Right lobe of liver (tissue), 6 donors: Measurements from ENCODE around the gene C12orf42. TPM values are rescaled to one million over a fixed set of nuclear protein-coding genes. Genes with fewer than 3 reads are reported as not detected.

Experiments used
- ATAC-seq, 4 donors: fragments of 200-7000 bp; cut with Tn5 transposase; one replicate each; pipeline ENCODE4 v1.9.1; 2020; ENCODE audit warnings: mild to moderate bottlenecking in 4 of 4, moderate library complexity in 4 of 4
- DNase-seq, 3 donors: peaks; one replicate each; pipeline ENCODE4 v3.0.0-alpha.2; 2020
- H3K27ac ChIP-seq, 3 donors: fragments of 200-600 bp; one replicate each; pipeline ENCODE4 v1.8.0; 2022
- H3K27me3 ChIP-seq, 2 donors: fragments of 200-600 bp; one replicate each; pipeline ENCODE4 v1.8.0; 2022
- H3K36me3 ChIP-seq, 4 donors: fragments of 200-600 bp; sonication (generic) in 1 of 4; one replicate each; pipeline versions ENCODE4 v1.5.1 to v1.8.0; 2017 to 2022; ENCODE audit warnings: control low read depth in 1 of 4
- H3K4me1 ChIP-seq, 4 donors: fragments of 200-600 bp; sonication (generic) in 1 of 4; one replicate each; pipeline versions ENCODE4 v1.5.1 to v1.8.0; 2017 to 2022; ENCODE audit warnings: control low read depth in 1 of 4
- H3K4me3 ChIP-seq, 3 donors: fragments of 200-600 bp; one replicate each; pipeline ENCODE4 v1.8.0; 2022
- H3K9me3 ChIP-seq, 4 donors: fragments of 200-600 bp; sonication (generic) in 1 of 4; one replicate each; pipeline versions ENCODE4 v1.5.1 to v1.8.0; 2017 to 2022; ENCODE audit warnings: control low read depth in 1 of 4
- POLR2A ChIP-seq: fragments of 450-650 bp; IDR thresholded peaks from one replicate; pipeline ENCODE4 v1.6.1; 2017; ENCODE audit warnings: antibody characterized with exemption, mild to moderate bottlenecking
- WGBS: methylation state at CpG from one replicate; pipeline ENCODE4 v1.1.6; 2018; ENCODE audit warnings: low coverage, low lambda C conversion rate; ENCODE audit not compliant: insufficient coverage; ENCODE audit errors: missing lambda C conversion rate; 5-methylcytosine and 5-hydroxymethylcytosine counted together
- intact Hi-C, 2 donors: fragments of 100-400 bp; cut with DNase I; formaldehyde crosslinking; loops; one replicate each; pipeline versions ENCODE4 v1.11.2 to v1.14.1; 2022
- total RNA-seq, 6 experiments: library from RNA; depleted of rRNA in 2 of 6; stranded (reverse); fragments of >200 nt in 2 of 6; fragmentation: NEBNext Ultra II Directional in 3 of 6; extraction: Animal tissue kit (Norgen Biotek cat#: 25700) in 3 of 6; gene quantifications; one replicate each; pipeline versions ENCODE4 v1.1.0 to v1.2.4, GENCODE V29; 2016 to 2023
- TF ChIP-seq, protein P1 (sequence below), 4 donors: fragments of 200-600 bp in 3 of 4; fragments of 450-650 bp in 1 of 4; IDR thresholded peaks; one replicate each; pipeline versions ENCODE4 v1.5.1 to v1.8.0; 2016 to 2022; ENCODE audit warnings: antibody characterized with exemption in 4 of 4, mild to moderate bottlenecking in 2 of 4
- donor health status: DM: no; HTN: yes; CAD: no.
- donor health status: DM: no; HTN: no; CAD: no.
- donor health status: DM: no; HTN: no; CAD: no.
- donor health status: DM: no; HTN: yes; CAD: no.
- donor health status: DM: no; HTN: yes; CAD: no.

C12orf42 gene
- total RNA-seq, 6 experiments from 2014 or later, result not detected

GRCh38 chr12:103456006-103456405 lies 39.8 kb downstream of the C12orf42 start:
- TF ChIP-seq, protein P1, sequence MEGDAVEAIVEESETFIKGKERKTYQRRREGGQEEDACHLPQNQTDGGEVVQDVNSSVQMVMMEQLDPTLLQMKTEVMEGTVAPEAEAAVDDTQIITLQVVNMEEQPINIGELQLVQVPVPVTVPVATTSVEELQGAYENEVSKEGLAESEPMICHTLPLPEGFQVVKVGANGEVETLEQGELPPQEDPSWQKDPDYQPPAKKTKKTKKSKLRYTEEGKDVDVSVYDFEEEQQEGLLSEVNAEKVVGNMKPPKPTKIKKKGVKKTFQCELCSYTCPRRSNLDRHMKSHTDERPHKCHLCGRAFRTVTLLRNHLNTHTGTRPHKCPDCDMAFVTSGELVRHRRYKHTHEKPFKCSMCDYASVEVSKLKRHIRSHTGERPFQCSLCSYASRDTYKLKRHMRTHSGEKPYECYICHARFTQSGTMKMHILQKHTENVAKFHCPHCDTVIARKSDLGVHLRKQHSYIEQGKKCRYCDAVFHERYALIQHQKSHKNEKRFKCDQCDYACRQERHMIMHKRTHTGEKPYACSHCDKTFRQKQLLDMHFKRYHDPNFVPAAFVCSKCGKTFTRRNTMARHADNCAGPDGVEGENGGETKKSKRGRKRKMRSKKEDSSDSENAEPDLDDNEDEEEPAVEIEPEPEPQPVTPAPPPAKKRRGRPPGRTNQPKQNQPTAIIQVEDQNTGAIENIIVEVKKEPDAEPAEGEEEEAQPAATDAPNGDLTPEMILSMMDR (IDR thresholded peaks at IDR 0.05), result no peak
- TF ChIP-seq POLR2A, result no peak
- ATAC-seq (no peak), DNase-seq (no peak)
- Histone ChIP-seq H3K36me3 (no peaks in the 10 kb centered on the region), H3K4me3 (no peak overlapping the region), H3K27me3 (no peaks in the 10 kb centered on the region), H3K27ac (no peak overlapping the region), H3K9me3 (no peaks in the 10 kb centered on the region), H3K4me1 (no peaks in the 10 kb centered on the region)
- WGBS, result 51% methylated on average over 2 of the region's 2 CpGs
- intact Hi-C loops, result no loop called here

DNA sequence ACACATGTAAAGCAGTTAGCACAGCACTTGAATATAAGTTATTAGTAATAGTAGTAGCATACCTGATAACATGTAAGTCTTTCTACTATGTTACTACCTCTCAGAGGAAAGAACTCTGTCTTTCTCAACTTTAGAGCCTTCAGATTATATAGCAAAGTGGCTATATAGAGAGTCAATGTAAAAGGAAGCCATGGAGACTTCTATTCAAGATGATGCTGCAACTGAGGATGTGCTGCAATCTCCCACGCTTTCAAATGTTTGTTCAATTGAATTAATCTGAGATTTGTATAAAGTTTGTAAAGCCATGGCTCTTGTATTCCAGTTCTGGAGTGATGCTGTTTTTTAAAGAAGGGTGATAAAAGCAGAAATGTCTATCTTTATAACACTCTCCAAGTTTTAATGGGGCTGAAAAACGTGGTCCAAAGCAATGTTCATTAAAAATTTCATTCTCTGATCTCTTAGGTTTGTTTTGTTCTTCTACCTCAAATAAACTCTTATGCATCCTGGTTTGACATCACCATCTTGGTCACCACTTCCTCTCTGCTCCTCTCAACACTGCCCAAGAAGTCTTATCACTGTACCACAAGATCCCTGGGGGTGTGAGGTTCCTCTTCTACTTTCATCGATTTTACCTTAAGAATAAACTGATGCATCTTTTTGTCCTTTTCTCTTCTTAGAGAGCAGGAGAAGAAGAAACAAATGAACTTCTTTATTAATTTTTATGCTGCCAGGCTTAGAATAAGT lies 40.6 kb downstream of the C12orf42 start:
- 35% methylated on average over 3 of the region's 3 CpGs for WGBS
- no peaks in the 10 kb centered on the region for H3K9me3 ChIP-seq
- no peak for ATAC-seq

GRCh38 chr12:103444983-103445382 lies 50.8 kb downstream of the C12orf42 start:
- intact Hi-C loops, result no loop called here
- 44% methylated on average over 4 of the region's 4 CpGs for WGBS
- DNase-seq (no peak), ATAC-seq (no peak)
- TF ChIP-seq, protein P1 (IDR thresholded peaks at IDR 0.05), result no peak
- TF ChIP-seq POLR2A, result no peak
- Histone ChIP-seq H3K4me1 (no peaks in the 10 kb centered on the region), H3K36me3 (no peaks in the 10 kb centered on the region), H3K4me3 (no peak overlapping the region), H3K27ac (no peak overlapping the region), H3K27me3 (no peaks in the 10 kb centered on the region), H3K9me3 (no peaks in the 10 kb centered on the region)

More for the DNA sequence above, 40.6 kb downstream of the C12orf42 start:
- no peaks in the 10 kb centered on the region for H3K4me1 ChIP-seq
- intact Hi-C loops, result no loop called here
- H3K27ac ChIP-seq, result no peak overlapping the region
- no peaks in the 10 kb centered on the region for H3K27me3 ChIP-seq
- no peak for DNase-seq
- H3K36me3 ChIP-seq, result no peaks in the 10 kb centered on the region
- TF ChIP-seq, protein P1 (IDR thresholded peaks at IDR 0.05), result no peak
- no peak for TF ChIP-seq POLR2A
- no peak overlapping the region for H3K4me3 ChIP-seq

- intact Hi-C loops, result no loop called here
Measured at GRCh38 chr12:103442822-103443221, 52.9 kb downstream of the C12orf42 start.

More at GRCh38 chr12:103442822-103443221, 52.9 kb downstream of the C12orf42 start:
- Histone ChIP-seq H3K27ac (no peak overlapping the region), H3K27me3 (no peaks in the 10 kb centered on the region), H3K9me3 (no peaks in the 10 kb centered on the region), H3K4me3 (no peak overlapping the region), H3K36me3 (no peaks in the 10 kb centered on the region), H3K4me1 (no peaks in the 10 kb centered on the region)
- WGBS, result 58% methylated on average over 3 of the region's 3 CpGs
- ATAC-seq (no peak), DNase-seq (no peak)
- TF ChIP-seq, protein P1 (IDR thresholded peaks at IDR 0.05), result no peak
- TF ChIP-seq POLR2A, result no peak
